Measurements from ENCODE around the gene DPYSL4.
A peak's percentile ranks its signal among the peaks of the same experiment; 100 is the strongest.

The DPYSL4 gene

DNA sequence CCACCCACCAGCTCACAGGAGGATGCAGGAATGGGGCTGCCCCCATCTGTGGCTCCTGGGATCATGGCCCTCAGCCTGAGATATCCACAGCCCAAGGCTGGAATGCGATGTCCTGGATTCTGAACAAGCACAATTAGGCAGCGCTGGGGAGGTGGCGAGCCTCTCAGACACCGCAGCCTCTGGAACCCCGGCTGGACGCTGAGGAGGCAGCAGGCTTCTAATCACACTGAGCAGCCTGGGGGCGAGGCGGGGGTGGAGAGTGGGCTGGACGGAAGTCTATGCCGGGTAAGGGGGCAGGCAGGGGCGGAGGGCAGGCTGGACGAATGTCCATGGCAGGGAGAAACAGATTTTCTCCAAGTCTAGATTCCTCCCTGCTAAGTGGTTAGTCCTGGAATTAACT, 56.4 kb downstream of the DPYSL4 start:
- no peak for DNase-seq (ENCODE audit: low spot score)

- no peak for DNase-seq (ENCODE audit: low spot score)
Observed at GRCh38 chr10:132243626-132244025, 56.9 kb downstream of the DPYSL4 start.

DNA sequence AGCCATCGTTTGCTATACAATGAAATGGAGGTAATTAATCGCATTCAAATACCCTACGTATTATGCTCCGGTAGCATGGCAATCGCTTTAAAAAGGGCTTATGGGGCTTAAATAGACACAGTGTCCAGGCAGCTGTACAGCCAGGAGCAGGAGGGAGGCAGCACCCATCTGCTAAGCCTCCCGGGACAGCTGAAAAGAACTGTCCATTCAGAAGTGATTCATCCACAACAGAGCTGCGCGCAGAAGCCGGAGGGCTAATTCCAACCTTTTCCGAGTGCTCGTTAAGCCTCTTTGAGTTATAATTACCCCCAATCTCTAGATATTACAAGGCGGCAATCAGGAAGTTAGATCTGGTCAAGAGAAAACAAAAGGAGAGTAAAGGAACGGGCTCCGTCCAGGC, 58.3 kb downstream of the DPYSL4 start:
- no peak for DNase-seq (ENCODE audit: low spot score)

DNA sequence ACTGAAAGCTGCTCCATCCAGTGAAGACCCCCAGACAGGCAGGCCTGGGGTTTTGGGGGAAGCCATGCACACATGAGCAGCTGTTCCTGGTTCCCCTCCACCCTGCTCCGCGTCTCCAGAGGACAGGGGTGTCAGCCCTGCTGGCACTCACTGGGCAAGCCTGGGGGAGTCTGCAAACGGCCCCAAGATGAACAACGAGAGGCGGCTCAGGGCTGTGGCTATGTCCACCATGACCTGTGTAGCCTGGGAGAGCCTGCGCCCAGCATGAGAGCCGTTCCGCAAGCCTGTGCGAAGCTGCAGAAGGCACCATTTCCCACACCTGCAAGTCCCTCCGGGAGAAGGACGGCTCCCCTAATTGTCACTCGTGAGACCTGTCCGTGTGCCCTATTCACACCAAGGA, 59.5 kb downstream of the DPYSL4 start:
- no peak for DNase-seq (ENCODE audit: low spot score)

- DNase-seq (ENCODE audit: low spot score): peak; percentile 38
Observed at GRCh38 chr10:132247943-132248342, 61.2 kb downstream of the DPYSL4 start.

DNA sequence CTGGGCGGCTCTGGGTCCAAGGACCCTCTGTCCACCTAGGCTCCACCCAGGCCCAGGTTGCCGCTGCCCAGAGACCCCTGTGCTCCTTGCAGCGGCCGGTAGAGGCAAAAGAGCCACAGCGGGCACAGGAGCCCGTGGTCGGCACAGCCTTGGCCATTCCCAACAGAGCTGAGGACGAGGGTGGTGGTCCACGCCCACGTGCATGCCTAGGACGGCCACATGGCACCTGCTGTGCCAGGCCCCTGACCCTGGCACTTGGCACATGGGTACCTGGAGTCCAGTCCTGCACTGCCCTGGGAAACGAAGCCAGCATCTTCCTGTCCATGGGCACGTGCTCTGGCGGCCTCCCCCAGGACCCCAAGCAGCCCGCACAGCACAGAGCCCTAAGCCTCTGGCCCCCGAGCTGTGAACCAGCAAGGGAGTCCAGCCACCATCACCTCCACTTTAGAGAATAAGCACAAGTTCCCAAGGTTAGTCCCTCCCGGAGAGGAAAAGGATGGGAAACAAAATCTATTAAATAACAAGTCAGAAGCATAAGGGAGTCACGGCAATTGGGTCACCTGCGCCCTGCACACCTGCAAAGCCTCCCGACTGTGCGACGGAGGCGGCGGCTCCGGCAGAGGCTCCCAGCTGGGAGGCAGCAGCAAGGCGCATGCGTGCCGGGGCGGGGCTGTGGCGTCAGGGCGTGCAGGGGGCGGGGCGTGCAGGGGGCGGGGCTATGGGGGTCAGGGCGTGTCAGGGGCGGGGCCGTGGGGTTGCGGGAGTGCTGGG, 61.9 kb downstream of the DPYSL4 start:
- DNase-seq (ENCODE audit: low spot score): peak; percentile 70

GRCh38 chr10:132249226-132249724, 62.5 kb downstream of the DPYSL4 start:
- DNase-seq (ENCODE audit: low spot score): no peak

DNA sequence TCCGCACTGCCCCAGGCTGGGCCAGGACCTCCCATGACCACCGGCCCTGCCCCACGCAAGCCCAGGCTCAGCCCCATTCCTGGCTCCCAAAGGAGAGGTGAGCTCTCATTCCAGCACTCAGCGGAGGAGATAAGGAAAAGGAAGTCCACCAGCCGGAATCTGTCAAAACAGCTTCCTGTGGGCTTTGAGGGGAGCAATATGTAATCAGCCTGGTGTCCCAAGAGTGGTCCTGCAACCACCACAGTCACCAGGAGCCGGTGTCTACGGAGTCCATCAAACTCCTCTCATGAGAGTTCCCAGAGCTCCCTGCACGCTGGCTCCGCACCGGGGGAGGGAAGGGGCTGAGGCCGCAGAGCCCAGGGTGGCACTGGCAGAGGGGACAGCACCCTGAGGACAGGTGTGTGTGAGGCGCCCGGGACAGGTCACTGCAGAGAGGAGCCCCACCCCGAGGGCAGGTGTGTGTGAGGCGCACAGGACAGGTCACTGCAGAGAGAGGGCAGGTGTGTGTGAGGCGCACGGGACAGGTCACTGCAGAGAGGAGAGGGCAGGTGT, 63.2 kb downstream of the DPYSL4 start:
- DNase-seq (ENCODE audit: low spot score): no peak

DNA sequence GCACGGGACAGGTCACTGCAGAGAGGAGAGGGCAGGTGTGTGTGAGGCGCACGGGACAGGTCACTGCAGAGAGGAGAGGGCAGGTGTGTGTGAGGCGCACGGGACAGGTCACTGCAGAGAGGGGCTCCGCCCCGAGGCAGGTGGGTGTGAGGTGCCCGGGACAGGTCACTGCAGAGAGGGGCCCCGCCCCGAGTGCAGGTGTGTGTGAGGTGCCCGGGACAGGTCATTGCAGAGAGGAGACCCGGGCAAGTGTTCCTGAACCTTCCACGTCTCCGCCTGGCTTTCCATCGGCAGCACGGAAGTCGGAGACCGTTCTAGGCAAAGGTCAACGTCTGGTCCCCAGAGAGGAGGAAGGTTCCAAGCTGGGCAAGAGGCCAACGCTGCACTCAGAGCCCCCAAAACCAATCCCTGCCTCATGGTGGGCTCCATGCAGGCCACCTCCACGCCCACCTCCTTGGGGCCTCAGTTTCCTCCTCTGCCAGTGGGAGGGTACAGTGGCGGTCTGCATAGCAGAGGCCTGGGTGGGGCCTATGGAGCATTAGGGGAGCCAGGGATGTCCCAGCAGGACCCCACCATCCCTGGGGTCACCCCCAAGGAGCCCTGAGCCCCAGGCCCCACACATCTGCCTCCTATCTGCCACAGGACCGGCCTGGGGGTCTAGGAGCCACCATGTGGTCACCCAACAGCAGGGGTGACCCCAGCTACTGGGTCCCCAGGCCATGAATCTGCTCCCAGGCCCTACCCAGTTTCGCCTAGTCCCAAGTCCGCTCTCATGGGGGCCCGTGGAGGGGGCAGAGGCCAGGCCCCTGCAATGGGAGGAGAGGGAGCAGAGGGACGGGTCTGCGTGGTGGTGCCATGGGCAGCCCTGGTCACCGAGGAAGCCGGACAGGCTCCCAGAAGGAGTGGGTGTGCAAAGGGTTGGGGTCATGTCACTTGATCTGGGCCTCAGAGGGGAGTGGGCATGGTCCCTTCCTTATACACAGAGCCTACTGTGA, 64.0 kb downstream of the DPYSL4 start:
- DNase-seq (ENCODE audit: low spot score): no peak

DNA sequence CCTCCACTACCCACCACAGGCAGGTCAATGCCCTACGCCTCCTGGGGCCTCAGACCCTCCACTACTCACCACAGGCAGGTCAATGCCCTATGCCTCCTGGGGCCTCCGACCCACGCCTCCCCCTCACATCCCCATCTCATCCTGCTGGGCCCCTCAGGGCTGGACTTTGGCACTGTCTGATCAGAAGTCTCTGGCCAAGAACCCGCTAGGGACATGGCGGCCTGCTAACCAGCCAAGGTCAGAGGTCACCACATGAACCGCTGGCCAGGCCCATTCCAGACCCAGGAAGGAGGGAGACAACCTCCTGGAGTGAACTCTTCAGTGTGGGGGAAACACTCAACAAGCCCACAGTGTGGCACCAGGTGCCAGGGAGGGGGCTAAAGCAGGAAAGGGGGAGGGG, 65.2 kb downstream of the DPYSL4 start:
- DNase-seq (ENCODE audit: low spot score): no peak

GRCh38 chr10:132252412-132252811, 65.7 kb downstream of the DPYSL4 start:
- DNase-seq (ENCODE audit: low spot score): no peak

GRCh38 chr10:132253092-132253687, 66.4 kb downstream of the DPYSL4 start:
- no peak for DNase-seq (ENCODE audit: low spot score)

DNA sequence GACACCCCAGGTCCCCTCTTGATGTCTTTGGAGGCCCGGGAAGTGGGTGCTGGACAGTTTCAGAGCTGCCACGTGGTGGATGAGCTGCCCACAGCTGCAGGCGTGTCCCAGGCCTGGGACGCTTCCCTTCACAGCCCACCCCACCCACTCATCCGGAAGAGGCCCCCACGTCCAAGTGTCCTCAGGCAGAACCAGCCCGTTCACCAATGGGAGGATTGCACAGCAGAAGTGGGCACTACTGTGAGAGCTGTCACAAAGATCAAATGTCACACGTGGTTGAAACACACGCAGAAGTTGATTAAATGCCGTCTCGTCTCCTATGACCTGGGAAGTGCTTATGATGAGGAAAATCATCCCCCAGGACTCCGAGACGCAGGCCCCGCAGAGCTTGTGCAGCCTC, 68.1 kb downstream of the DPYSL4 start:
- DNase-seq (ENCODE audit: low spot score): no peak
